Astrocyte (in vitro differentiated cells and primary cell): ENCODE data around the gene CIC. TPM values are rescaled to one million over a fixed set of nuclear protein-coding genes. Genes with fewer than 3 reads are reported as not detected.

ENCODE experiments used
- DNase-seq: peaks from one replicate; pipeline ENCODE4 v3.0.0-alpha.2; 2010; ENCODE audit warnings: low read depth
- FAIRE-seq: peaks from 2 replicates; lab custom pipeline; 2011; peaks lifted over from hg19 to GRCh38; lab: Jason Lieb, UNC
- H2AFZ ChIP-seq: 2 replicates; pipeline ENCODE4 v1.6.0; 2012; ENCODE audit warnings: low read depth, low read length, inconsistent platforms
- H3K27ac ChIP-seq: 2 replicates; pipeline ENCODE4 v1.5.1; 2011; ENCODE audit warnings: low read depth, low read length, inconsistent platforms
- H3K27me3 ChIP-seq: 2 replicates; pipeline ENCODE4 v1.6.0; 2011; ENCODE audit warnings: low read length, inconsistent platforms; ENCODE audit not compliant: insufficient read depth
- H3K36me3 ChIP-seq: 2 replicates; pipeline ENCODE4 v1.5.1; 2011; ENCODE audit warnings: low read length, inconsistent platforms; ENCODE audit not compliant: insufficient read depth
- H3K4me1 ChIP-seq: 2 replicates; pipeline ENCODE4 v1.5.1; 2011; ENCODE audit warnings: low read length, inconsistent platforms; ENCODE audit not compliant: insufficient read depth
- H3K4me2 ChIP-seq: 2 replicates; pipeline ENCODE4 v1.6.0; 2012; ENCODE audit warnings: low read length, inconsistent platforms
- H3K4me3 ChIP-seq: 2 replicates; pipeline ENCODE4 v1.5.1; 2011; ENCODE audit warnings: low read depth, mild to moderate bottlenecking, low read length, inconsistent platforms; ENCODE audit not compliant: insufficient read depth
- H3K79me2 ChIP-seq: 2 replicates; pipeline ENCODE4 v1.6.0; 2012; ENCODE audit warnings: mild to moderate bottlenecking, low read length, inconsistent platforms; ENCODE audit not compliant: insufficient read depth
- H3K9ac ChIP-seq: 2 replicates; pipeline ENCODE4 v1.6.0; 2012; ENCODE audit warnings: mild to moderate bottlenecking, low read length, inconsistent platforms
- H3K9me3 ChIP-seq: 2 replicates; pipeline ENCODE4 v1.5.1; 2012; ENCODE audit warnings: low read depth, mild to moderate bottlenecking, low read length, inconsistent platforms; ENCODE audit not compliant: insufficient read depth
- H4K20me1 ChIP-seq: 2 replicates; pipeline ENCODE4 v1.6.0; 2012; ENCODE audit warnings: low read length, inconsistent platforms; ENCODE audit not compliant: insufficient read depth
- H3K27ac Mint-ChIP-seq: one replicate; pipeline ENCODE4 v1.8.0; 2021; ENCODE audit warnings: mild to moderate bottlenecking, mixed read lengths; ENCODE audit not compliant: unreplicated experiment
- H3K27me3 Mint-ChIP-seq: one replicate; pipeline ENCODE4 v1.8.0; 2021; ENCODE audit warnings: low read depth, mixed read lengths; ENCODE audit not compliant: unreplicated experiment
- H3K36me3 Mint-ChIP-seq: one replicate; pipeline ENCODE4 v1.8.0; 2021; ENCODE audit warnings: low read depth, mixed read lengths; ENCODE audit not compliant: unreplicated experiment
- H3K4me1 Mint-ChIP-seq: one replicate; pipeline ENCODE4 v1.8.0; 2021; ENCODE audit warnings: low read depth, mixed read lengths; ENCODE audit not compliant: unreplicated experiment
- H3K4me3 Mint-ChIP-seq: one replicate; pipeline ENCODE4 v1.8.0; 2021; ENCODE audit warnings: mild to moderate bottlenecking, moderate library complexity, mixed read lengths; ENCODE audit not compliant: unreplicated experiment
- H3K9me3 Mint-ChIP-seq: one replicate; pipeline ENCODE4 v1.8.0; 2021; ENCODE audit warnings: mild to moderate bottlenecking, mixed read lengths; ENCODE audit not compliant: unreplicated experiment
- CTCF ChIP-seq: IDR thresholded peaks from 2 replicates; pipeline ENCODE4 v1.5.1; 2011; ENCODE audit warnings: low read depth, mild to moderate bottlenecking, inconsistent platforms, low read length, moderate library complexity; ENCODE audit not compliant: insufficient read depth
- EZH2 ChIP-seq: IDR thresholded peaks from 2 replicates; pipeline ENCODE4 v1.6.1; 2012; ENCODE audit warnings: mild to moderate bottlenecking, low read length, inconsistent platforms; ENCODE audit not compliant: insufficient read depth
- total RNA-seq: library from RNA; stranded (reverse); gene quantifications from 2 replicates; pipeline ENCODE4 v1.2.1, GENCODE V29; 2021

CIC gene
- total RNA-seq, 1 donor from 2014 or later = 78.5 TPM

GRCh38 chr19:42295342-42295741 lies 26.3 kb downstream of the CIC start:
- FAIRE-seq = no peak
- H3K36me3 Mint-ChIP-seq = peaks cover 6% of the 10 kb centered on the region
- H3K4me3 ChIP-seq = no peak overlapping the region
- no peaks in the 10 kb centered on the region for H3K9me3 ChIP-seq
- H3K4me1 ChIP-seq = no peaks in the 10 kb centered on the region
- TF ChIP-seq CTCF = no peak
- no peak for TF ChIP-seq EZH2
- H3K4me3 Mint-ChIP-seq = no peak overlapping the region
- H3K79me2 ChIP-seq = no peaks in the 10 kb centered on the region
- H3K4me2 ChIP-seq = no peak overlapping the region
- H3K9ac ChIP-seq = no peak overlapping the region
- no peak overlapping the region for H2AFZ ChIP-seq
- H3K9me3 Mint-ChIP-seq = no peaks in the 10 kb centered on the region
- H3K36me3 ChIP-seq = peaks cover 10% of the 10 kb centered on the region
- no peak overlapping the region for H3K27ac Mint-ChIP-seq
- H3K4me1 Mint-ChIP-seq = no peaks in the 10 kb centered on the region
- DNase-seq = no peak
- H4K20me1 ChIP-seq = peaks cover 42% of the 10 kb centered on the region
- no peak overlapping the region for H3K27ac ChIP-seq
- no peaks in the 10 kb centered on the region for H3K27me3 ChIP-seq
- no peaks in the 10 kb centered on the region for H3K27me3 Mint-ChIP-seq

GRCh38 chr19:42295831-42296525 lies 26.9 kb downstream of the CIC start:
- TF ChIP-seq EZH2 (no peak), CTCF (peak; percentile 89)
- H3K4me1 Mint-ChIP-seq = no peaks in the 10 kb centered on the region
- Histone ChIP-seq H2AFZ (no peak overlapping the region), H3K4me1 (no peaks in the 10 kb centered on the region), H4K20me1 (peaks cover 38% of the 10 kb centered on the region), H3K9me3 (no peaks in the 10 kb centered on the region), H3K4me3 (no peak overlapping the region), H3K27ac (no peak overlapping the region), H3K79me2 (peaks cover under 1% of the 10 kb centered on the region), H3K36me3 (peaks cover 8% of the 10 kb centered on the region), H3K27me3 (no peaks in the 10 kb centered on the region), H3K4me2 (no peak overlapping the region), H3K9ac (no peak overlapping the region)
- no peaks in the 10 kb centered on the region for H3K27me3 Mint-ChIP-seq
- DNase-seq = no peak
- FAIRE-seq = peak; percentile 20
- no peaks in the 10 kb centered on the region for H3K9me3 Mint-ChIP-seq
- no peak overlapping the region for H3K4me3 Mint-ChIP-seq
- peak overlapping the region; percentile 47 for H3K27ac Mint-ChIP-seq
- peaks cover 6% of the 10 kb centered on the region for H3K36me3 Mint-ChIP-seq

- Mint-ChIP-seq H3K27me3 (no peaks in the 10 kb centered on the region), H3K4me1 (no peaks in the 10 kb centered on the region), H3K36me3 (peaks cover 6% of the 10 kb centered on the region), H3K9me3 (no peaks in the 10 kb centered on the region), H3K4me3 (no peak overlapping the region), H3K27ac (no peak overlapping the region)
- Histone ChIP-seq H4K20me1 (peaks cover 27% of the 10 kb centered on the region), H3K36me3 (peaks cover 8% of the 10 kb centered on the region), H3K9me3 (no peaks in the 10 kb centered on the region), H3K27ac (no peak overlapping the region), H3K9ac (no peak overlapping the region), H3K4me2 (no peak overlapping the region), H3K79me2 (peaks cover 5% of the 10 kb centered on the region), H3K4me3 (no peak overlapping the region), H3K4me1 (peaks cover 7% of the 10 kb centered on the region), H3K27me3 (no peaks in the 10 kb centered on the region), H2AFZ (no peak overlapping the region)
- TF ChIP-seq EZH2 = no peak
- TF ChIP-seq CTCF = no peak
- FAIRE-seq = no peak
- DNase-seq = no peak
Observed at GRCh38 chr19:42297039-42297438, 28.0 kb downstream of the CIC start.
